Fibroblast of peridontal ligament (primary cell): ENCODE measurements around the gene DENND4A.
"Not testable (repeated sequence)": the region's sequence is repeated elsewhere in the genome, so short reads cannot be mapped to it uniquely, and the experiment has no call there.

Experiments
- DNase-seq: peaks from one replicate; pipeline ENCODE4 v3.0.0-alpha.2; 2010; ENCODE audit errors: extremely low read depth

DENND4A gene

GRCh38 chr15:65789105-65789504, 3.0 kb downstream of the DENND4A start:
- no peak for DNase-seq

- DNase-seq = no peak
Measured at GRCh38 chr15:65787260-65787659, 4.8 kb downstream of the DENND4A start.

- DNase-seq = no peak
Measured at GRCh38 chr15:65785151-65785550, 6.9 kb downstream of the DENND4A start.

- no peak for DNase-seq
Measured at GRCh38 chr15:65783872-65784271, 8.2 kb downstream of the DENND4A start.

- DNase-seq = no peak
Measured at GRCh38 chr15:65782096-65782495, 10.0 kb downstream of the DENND4A start.

DNA sequence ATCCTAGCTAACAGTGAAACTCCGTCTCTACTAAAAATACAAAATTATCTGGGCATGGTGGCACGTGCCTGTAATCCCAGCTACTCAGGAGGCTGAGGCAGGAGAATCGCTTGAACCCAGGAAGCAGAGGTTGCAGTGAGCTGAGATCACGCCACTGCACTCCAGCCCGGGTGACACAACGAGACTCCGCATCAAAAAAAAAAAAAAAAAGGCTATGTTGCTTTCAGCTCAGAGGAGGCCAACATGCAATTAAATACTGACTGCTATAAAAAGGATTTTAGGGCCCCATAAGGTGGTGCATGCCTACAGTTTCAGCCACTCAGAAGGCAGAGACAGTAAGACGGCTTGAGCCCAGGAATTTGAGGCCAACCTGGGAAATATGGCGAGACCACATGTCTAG, 13.4 kb downstream of the DENND4A start:
- DNase-seq = not testable (repeated sequence)

- DNase-seq = no peak
Measured at GRCh38 chr15:65778269-65778668, 13.8 kb downstream of the DENND4A start.

DNA sequence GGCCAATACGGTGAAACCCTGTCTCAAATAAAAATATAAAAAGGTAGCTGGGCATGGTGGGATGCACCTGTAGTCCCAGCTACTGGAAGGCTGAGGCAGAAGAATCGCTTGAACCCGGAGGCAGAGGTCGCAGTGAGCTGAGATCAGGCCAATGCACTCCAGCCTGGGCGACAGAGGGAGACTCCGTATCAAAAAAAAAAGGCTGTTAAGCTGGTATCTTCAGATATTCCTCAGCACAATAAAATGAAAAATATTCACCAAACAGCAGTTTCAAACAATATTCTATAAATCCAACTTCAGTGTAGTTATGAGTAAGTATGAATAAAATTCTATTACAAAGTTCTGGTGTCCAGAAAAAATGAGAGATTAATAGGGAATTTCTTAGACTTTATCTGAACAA, 14.2 kb downstream of the DENND4A start:
- DNase-seq = no peak

GRCh38 chr15:65777053-65777452, 15.0 kb downstream of the DENND4A start:
- DNase-seq = no peak

GRCh38 chr15:65773386-65774111, 18.5 kb downstream of the DENND4A start:
- no peak for DNase-seq

- DNase-seq = peak; percentile 23
Measured at GRCh38 chr15:65772930-65773329, 19.2 kb downstream of the DENND4A start.

DNA sequence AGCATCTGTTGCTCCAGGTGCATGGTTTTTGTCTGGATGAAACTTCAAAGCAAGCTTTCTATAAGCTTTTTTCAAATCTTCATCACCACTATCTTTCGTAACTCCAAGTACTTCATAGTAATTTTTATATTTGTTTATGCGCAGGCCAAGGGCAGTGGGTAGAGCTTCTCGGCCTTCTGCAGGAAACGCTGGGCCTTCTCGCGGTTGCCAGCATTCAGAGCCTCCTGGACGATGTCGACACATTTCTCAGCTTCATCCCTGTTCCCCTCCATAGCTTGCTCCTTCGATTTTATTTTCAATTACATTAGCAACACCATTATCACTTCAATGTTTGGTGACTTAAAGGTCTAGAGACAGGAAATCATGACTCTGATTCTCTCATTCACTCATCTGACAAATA, 20.2 kb downstream of the DENND4A start:
- no peak for DNase-seq

- no peak for DNase-seq
Measured at GRCh38 chr15:65769482-65769881, 22.6 kb downstream of the DENND4A start.

DNA sequence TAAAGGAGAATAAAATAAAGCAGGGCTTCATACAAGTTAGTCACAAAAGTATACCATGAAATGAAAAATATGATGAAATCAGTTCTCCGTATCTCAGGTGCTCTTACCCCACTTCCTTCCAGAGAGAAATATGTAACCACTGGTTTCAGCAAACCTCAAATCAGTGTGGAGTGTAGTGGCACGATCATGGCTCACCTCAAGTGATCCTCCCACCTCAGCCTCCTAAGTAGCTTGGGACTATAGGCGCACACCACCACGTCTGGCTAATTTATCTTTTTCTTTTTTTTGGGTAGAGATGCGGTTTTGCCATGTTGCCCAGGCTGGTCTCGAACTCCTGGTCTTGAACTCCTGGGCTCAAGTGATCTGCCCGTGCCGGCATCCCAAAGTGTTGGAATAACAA, 24.2 kb downstream of the DENND4A start:
- no peak for DNase-seq

DNA sequence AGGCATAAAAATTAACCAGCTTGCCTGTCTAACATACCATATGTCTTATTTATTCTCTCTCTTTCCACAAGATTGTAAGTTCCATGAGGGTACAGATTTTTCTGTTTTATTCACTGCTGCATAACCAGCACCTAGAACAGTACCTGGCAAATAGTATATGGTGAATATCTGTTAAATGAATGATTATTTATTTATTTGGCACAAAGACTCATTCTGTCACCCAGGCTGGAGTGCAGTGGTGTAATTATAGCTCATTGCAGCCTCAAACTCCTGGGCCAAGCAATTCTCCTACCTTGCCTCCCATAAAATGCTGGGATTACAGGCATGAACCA, 24.9 kb downstream of the DENND4A start:
- DNase-seq = no peak

DNA sequence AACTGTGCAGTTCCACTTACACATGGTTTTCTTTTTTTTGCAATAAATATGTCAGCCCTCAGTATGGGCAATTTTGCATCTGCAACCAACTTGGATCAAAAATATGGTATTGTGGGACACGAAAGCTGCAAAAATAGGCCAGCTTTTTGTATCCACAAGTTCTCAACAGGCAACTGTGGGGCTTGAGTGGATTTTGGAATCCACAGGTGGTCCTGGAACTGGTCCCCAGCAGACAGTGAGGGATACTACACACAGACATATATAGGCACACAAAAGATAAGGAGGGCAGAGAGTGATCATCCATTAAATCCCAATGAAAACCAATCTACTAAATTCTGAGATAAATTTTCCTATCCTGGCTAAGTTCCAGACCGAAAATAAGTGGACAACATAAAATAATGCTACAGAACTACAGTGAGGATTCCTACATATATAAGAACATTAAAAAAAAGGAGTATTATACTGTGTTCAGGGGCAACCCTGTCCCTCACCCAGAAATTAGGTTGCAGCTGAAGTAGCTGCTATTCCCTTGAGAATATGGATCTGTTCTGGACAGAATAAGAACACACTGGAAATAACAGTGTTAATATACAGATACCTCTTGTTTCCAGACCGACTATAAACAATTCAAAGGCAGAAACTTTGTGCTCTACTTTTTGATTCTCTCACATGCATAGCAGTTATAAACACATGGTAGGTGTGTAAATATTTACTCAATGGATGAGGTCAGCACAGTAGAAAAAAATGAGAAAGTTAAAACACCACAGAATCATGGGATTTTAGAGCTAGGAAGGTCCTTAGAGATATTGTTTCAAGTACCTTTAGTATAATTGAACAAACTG, 25.4 kb downstream of the DENND4A start:
- DNase-seq = peak; percentile 55

DNA sequence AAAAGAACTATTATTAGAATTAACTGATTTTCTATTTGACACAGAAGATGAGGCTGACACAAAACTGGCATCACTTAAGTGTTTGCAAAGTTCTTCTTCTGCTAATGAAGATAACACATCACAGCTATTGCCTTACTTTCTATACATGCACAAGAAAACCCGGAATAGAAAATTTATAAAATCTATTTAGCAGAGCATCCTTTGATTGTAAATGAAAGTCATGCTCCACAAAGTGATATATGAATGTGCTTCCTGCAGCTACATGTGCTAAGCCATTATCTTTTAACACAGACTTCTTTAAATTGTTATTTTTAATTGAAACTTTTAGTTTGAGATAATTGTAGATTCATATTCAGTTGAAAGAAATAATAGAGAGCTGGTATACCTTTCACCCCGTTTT, 27.0 kb downstream of the DENND4A start:
- no peak for DNase-seq

DNA sequence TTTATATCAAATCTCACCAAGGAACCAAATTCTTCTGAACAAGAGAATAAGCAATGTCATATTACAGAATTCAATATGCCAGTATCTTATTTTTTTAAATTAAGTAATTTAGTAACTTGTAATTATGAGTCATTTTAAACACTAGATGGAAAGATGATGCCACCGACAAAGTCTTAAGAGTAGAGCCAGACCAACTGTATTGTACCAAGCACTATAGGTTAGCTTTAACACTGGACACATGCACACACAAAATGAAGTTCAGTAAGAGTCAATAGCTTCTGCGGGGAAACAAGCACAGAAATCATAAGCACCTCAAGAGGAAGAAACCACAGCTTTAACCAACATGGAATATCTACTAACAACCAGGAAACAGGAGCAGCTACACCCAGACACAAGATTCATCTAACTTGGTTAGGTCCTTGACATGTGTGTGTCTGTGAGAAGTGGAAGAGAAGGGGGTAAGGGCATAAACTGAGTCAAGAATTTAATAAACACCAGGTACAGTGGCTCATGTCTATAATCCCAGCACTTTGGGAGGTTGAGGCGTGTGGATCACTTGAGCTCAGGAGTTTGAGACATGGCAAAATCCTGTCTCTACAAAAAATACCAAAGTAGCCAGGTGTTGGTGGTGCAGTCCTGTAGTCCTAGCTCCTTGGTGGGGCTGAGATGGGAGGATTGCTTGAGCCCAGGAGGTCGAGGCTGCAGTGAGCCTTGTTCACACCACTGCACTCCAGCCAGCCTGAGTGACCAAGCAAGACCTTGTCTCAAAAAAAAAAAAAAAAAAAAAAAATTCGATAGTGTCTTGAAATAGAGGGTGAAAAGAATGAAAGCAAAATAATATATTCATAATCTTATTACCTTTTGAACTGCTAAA, 28.9 kb downstream of the DENND4A start:
- peak; percentile 31 for DNase-seq

- DNase-seq = no peak
Measured at GRCh38 chr15:65762399-65762798, 29.7 kb downstream of the DENND4A start.

- DNase-seq = no peak
Measured at GRCh38 chr15:65761210-65761926, 30.7 kb downstream of the DENND4A start.

DNA sequence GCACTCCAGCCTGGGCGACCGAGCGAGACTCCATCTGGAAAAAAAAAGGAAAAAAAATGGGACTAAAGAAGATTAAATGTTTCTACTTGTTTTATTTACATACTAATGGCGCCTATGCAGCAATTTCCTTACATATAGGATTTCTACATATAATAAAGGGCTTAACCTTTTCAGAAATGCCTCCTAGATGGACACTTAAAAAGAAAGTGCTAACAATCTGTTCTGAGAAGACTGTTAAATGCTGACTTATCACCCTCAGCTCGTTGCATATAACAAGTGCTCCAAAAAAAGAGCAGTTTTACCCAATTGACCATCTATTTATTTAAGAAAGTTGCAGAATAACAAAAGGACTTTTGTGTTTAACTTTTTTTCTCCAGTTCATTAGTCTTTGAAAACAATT, 32.7 kb downstream of the DENND4A start:
- DNase-seq = no peak

DNA sequence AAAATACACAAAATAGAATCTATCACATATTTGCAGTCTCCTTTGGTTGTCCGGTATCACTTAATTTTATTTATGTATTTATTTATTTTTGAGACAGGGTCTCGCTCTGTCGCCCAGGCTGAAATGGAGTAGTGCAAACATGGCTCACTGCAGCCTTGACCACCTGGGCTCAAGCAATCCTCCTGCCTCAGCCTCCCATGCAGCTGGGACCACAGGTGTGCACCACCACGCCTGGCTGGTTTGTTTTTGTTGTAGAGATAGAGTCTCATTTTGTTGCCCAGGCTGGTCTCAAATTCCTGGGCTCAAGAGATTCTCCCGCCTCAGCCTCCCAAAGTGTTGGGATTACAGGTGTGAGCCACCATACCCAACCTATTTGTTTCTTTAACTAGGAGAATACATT, 33.9 kb downstream of the DENND4A start:
- DNase-seq = no peak
